GM12864 (cell line): ENCODE measurements around the gene CFL1.
A peak's percentile ranks its signal among the peaks of the same experiment; 100 is the strongest.

Source experiments
- DNase-seq: peaks from one replicate; pipeline ENCODE4 v3.0.0-alpha.2; 2011; ENCODE audit warnings: low read depth
- H3K4me3 ChIP-seq: 2 replicates; pipeline ENCODE4 v1.5.1; 2011; ENCODE audit warnings: mild to moderate bottlenecking, low read depth, low read length, control low read depth
- TF ChIP-seq, protein P1 (sequence below): IDR thresholded peaks from 2 replicates; pipeline ENCODE4 v1.5.1; 2011; ENCODE audit warnings: low read depth, mild to moderate bottlenecking, moderate library complexity, low read length, control low read depth, inconsistent platforms; ENCODE audit errors: missing control alignments

Gene CFL1

DNA sequence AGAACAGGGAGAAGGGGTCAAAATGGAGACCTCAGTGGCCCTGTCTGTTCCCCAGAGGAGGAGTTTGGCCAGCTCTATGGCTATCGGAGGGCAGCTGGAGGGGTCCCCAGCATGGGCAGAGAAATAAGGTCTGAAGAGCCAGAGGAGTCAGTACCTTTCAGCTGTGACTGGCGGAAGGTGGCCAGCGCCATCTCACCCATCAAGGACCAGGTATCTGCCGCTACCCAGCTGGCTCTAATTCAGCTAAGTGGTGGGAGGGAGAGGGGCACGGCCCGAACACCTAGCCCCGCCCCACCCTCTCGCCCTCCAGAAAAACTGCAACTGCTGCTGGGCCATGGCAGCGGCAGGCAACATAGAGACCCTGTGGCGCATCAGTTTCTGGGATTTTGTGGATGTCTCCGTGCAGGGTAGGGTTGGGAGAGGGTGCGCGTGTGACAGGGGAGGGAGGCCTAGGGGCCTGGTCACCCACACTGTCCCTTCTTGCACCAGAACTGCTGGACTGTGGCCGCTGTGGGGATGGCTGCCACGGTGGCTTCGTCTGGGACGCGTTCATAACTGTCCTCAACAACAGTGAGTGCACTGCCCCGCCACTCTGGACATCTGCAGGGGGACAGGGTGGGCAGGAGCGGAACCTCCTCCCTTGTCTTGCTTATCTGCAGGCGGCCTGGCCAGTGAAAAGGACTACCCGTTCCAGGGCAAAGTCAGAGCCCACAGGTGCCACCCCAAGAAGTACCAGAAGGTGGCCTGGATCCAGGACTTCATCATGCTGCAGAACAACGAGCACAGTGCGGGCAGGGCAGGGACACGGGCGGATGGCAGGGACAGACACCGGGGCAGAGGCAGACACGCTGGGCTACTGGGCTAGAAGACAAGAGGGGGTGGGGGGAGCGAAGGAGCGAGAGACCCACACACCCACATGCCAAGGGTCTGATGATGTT lies 24.4 kb upstream of the CFL1 start:
- H3K4me3 ChIP-seq = no peak overlapping the region
- DNase-seq = no peak
- TF ChIP-seq, protein P1, sequence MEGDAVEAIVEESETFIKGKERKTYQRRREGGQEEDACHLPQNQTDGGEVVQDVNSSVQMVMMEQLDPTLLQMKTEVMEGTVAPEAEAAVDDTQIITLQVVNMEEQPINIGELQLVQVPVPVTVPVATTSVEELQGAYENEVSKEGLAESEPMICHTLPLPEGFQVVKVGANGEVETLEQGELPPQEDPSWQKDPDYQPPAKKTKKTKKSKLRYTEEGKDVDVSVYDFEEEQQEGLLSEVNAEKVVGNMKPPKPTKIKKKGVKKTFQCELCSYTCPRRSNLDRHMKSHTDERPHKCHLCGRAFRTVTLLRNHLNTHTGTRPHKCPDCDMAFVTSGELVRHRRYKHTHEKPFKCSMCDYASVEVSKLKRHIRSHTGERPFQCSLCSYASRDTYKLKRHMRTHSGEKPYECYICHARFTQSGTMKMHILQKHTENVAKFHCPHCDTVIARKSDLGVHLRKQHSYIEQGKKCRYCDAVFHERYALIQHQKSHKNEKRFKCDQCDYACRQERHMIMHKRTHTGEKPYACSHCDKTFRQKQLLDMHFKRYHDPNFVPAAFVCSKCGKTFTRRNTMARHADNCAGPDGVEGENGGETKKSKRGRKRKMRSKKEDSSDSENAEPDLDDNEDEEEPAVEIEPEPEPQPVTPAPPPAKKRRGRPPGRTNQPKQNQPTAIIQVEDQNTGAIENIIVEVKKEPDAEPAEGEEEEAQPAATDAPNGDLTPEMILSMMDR = no peak

DNA sequence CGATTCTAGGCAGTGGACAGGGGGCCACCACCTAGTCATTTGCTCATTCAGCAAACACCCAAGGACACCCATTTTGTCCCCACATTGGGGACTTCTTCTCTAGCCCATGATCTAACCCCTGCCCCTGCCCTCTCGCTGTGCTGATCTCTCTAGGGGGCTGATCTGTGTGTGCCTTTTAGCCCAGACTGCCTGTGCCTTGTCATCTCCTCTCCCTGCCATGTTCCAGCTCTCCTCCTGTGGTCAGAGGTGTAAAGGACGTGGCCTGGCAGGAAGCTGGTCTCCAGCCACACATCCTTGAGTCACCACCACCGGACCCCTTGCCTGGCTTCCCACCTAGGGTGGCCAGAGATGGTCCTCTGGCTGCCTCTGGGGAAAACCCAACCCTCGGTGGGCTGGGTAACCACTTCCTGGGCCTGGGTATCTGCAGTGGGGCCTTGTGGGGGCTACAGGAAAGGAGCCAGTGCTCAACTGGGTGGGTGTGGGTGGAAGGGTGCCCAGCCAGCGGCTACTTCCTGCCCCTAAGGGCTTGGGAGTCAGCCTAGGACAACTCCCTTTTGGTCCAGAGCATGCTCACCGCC lies 23.0 kb upstream of the CFL1 start:
- H3K4me3 ChIP-seq = no peak overlapping the region
- no peak for DNase-seq
- TF ChIP-seq, protein P1 = no peak

DNA sequence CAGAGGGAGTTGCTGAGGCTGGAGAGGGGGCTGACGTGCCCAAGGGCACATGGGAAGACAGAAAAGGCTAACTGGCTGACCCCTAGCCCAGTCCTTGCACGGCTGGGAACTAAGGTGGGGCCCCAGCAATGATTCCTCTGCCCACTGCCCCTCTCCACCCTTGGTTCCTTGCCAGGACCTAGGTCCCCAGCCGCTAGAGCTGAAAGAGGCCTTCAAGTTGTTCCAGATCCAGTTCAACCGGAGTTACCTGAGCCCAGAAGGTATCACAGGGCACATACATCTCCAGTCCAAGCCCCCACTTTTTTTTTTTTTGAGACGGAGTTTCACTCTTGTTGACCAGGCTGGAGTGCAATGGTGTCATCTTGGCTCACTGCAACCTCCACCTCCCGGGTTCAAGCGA lies 22.0 kb upstream of the CFL1 start:
- TF ChIP-seq, protein P1 = no peak
- no peak for DNase-seq
- no peak overlapping the region for H3K4me3 ChIP-seq

DNA sequence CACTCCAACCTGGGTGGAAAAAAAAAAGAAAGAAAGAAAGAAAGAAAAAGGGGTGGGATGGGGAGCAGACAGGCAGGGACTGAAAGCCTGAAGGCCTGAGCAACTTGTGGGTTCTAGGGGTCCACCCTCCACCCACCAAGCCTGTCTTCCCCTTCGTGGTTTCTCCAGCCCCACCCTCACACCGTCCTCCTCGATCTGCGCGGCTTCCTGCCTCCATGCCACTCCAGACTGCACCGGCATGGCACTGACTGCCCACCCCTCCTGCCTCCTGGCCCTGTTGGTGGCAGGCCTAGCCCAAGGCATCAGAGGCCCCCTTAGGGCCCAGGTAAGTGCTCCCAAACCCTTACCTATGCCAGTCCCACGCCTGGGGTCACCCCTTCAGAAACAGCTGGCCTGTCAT lies 21.6 kb upstream of the CFL1 start, which contains the start of gene CTSW:
TSS of gene CTSW (plus strand) at position 221 of the 400 bp plus-strand sequence. CDS start at position 239, 18 bp downstream.
- TF ChIP-seq, protein P1 = no peak
- H3K4me3 ChIP-seq = no peak within 1 kb of the TSS
- no peak for DNase-seq

DNA sequence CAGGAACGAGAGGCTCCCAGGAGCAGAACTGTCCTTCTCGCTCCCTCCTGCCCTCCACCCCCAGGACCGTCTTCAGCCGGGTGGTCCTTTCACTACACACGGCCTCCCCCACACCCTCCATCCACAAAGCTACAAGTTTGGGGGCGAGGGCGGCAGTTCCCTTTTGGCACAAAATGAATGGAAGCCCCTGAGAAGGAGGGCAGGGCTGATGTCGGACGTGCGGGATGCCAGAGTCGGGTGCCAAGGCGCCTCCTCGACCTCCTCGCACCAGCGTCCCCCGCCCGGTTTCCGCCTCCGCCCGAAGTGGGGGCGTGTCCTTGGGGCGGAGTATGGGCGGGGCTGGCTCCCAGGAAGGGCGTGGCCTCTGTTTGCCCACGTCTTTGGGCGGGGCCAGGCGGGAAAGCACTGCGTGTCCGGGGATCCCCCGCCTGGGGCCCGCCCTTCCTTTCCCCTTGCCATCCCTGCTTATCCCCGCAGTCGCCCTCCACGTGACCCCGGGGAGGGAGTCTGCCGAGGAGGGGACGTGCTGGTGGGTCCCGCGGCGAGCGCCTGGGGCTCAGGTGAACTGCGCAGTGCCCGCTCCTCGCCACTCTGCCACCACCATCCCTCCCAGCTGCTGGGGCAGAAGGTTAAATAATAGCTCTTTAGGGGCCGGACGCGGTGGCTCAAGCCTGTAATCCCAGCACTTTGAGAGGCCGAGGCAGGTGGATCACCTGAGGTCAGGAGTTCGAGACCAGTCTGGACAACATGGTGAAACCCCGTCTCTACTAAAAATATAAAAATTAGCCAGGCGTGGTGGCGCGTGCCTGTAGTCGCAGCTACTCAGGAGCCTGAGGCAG lies 15.6 kb upstream of the CFL1 start:
- peak; percentile 65 for DNase-seq
- H3K4me3 ChIP-seq = peak overlapping the region; percentile 58
- TF ChIP-seq, protein P1 = no peak

DNA sequence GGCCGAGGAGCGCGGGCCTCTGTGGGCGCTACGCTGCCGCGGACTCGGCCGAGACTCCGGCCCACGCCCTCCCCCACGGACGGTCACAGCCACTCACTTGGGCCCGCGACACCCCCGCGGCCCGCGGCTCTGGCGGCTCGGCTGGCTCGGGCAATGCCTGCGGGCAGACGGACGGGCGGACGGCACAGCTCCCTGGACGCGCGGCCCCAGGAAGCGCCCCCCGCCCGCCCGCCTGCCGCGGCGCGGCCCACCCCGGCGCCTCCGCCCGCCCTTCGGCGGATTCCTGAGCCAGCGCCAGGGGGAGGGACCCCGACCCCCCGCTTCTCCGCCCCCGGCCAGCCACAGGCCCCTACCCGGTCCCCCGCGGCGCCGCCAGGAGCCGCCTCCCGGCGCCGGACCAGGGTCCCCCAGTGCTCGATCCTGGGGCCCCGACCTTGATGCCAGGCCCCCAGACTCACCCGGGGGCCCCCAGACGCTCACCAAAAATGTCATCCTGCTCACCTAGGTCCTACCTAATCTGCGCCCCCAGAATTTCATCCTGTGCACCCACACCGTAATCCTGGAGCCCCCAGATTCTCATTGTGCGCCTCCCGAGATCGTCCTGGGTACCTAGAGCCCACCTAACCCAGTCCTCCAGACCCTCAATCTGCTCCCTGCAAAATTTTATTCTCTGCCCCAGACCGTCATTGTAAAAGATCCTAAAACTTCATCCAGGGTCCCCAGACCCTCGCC lies 14.8 kb upstream of the CFL1 start, which contains the start of gene EFEMP2:
TSS of gene EFEMP2 (minus strand) at position 215 of the 732 bp plus-strand sequence. CDS start 446 bp downstream, outside the sequence.
- DNase-seq = no peak
- TF ChIP-seq, protein P1 = no peak
- H3K4me3 ChIP-seq = peak within 1 kb of the TSS; percentile 58
